Osteoblast (primary cell): ENCODE data around the gene ITPR3. TPM values are rescaled to one million over a fixed set of nuclear protein-coding genes. Genes with fewer than 3 reads are reported as not detected.

Experiments used
- DNase-seq: peaks from one replicate; pipeline ENCODE4 v3.0.0; 2011; ENCODE audit warnings: low spot score, mixed read lengths; ENCODE audit not compliant: insufficient read length; ENCODE audit errors: missing footprints
- H2AFZ ChIP-seq: 2 replicates; pipeline ENCODE4 v1.6.0; 2011; ENCODE audit warnings: mild to moderate bottlenecking, low read length
- H3K27ac ChIP-seq: 2 replicates; pipeline ENCODE4 v1.5.1; 2011; ENCODE audit warnings: mild to moderate bottlenecking, low read depth, low read length, moderate library complexity
- H3K27me3 ChIP-seq: 2 replicates; pipeline ENCODE4 v1.6.0; 2012; ENCODE audit warnings: mild to moderate bottlenecking, control low read depth, inconsistent platforms, low read length, moderate library complexity; ENCODE audit not compliant: insufficient read depth
- H3K36me3 ChIP-seq: 2 replicates; pipeline ENCODE4 v1.5.1; 2011; ENCODE audit warnings: mild to moderate bottlenecking, low read length, control low read depth, moderate library complexity; ENCODE audit not compliant: insufficient read depth
- H3K4me1 ChIP-seq: 2 replicates; pipeline ENCODE4 v1.5.1; 2011; ENCODE audit warnings: mild to moderate bottlenecking, low read length, control low read depth, moderate library complexity; ENCODE audit not compliant: insufficient read depth
- H3K4me2 ChIP-seq: 2 replicates; pipeline ENCODE4 v1.6.0; 2011; ENCODE audit warnings: mild to moderate bottlenecking, low read length; ENCODE audit not compliant: insufficient read depth
- H3K4me3 ChIP-seq: fragments of 200-600 bp; sonication (generic); 3 replicates; pipeline ENCODE4 v1.5.1; 2012; ENCODE audit warnings: mild to moderate bottlenecking, low read length, inconsistent platforms; ENCODE audit not compliant: insufficient read depth
- H3K79me2 ChIP-seq: 2 replicates; pipeline ENCODE4 v1.6.0; 2012; ENCODE audit warnings: mild to moderate bottlenecking, low read length, control low read depth, inconsistent platforms; ENCODE audit not compliant: insufficient read depth
- H3K9me3 ChIP-seq: 2 replicates; pipeline ENCODE4 v1.5.1; 2011; ENCODE audit warnings: low read depth, low read length, control low read depth
- H4K20me1 ChIP-seq: 2 replicates; pipeline ENCODE4 v1.6.0; 2012; ENCODE audit warnings: mild to moderate bottlenecking, low read length, control low read depth; ENCODE audit not compliant: insufficient read depth
- total RNA-seq: library from RNA; depleted of rRNA; stranded (reverse); fragments of >200 nt; gene quantifications from 2 replicates; pipeline ENCODE4 v1.2.3, GENCODE V29; 2012
- TF ChIP-seq, protein P1 (sequence below): IDR thresholded peaks from 2 replicates; pipeline ENCODE4 v1.5.1; 2011; ENCODE audit warnings: mild to moderate bottlenecking, low read depth, low read length, moderate library complexity; ENCODE audit errors: extremely low read depth

The ITPR3 gene
- total RNA-seq, 1 donor: 46.7 TPM

GRCh38 chr6:33696548-33697518 lies 75.7 kb downstream of the ITPR3 start:
- no peak overlapping the region for H2AFZ ChIP-seq
- peaks cover 11% of the 10 kb centered on the region for H3K79me2 ChIP-seq
- H3K27me3 ChIP-seq: no peaks in the 10 kb centered on the region
- no peak overlapping the region for H3K4me3 ChIP-seq
- peaks cover 51% of the 10 kb centered on the region for H3K4me1 ChIP-seq
- no peaks in the 10 kb centered on the region for H4K20me1 ChIP-seq
- TF ChIP-seq, protein P1, sequence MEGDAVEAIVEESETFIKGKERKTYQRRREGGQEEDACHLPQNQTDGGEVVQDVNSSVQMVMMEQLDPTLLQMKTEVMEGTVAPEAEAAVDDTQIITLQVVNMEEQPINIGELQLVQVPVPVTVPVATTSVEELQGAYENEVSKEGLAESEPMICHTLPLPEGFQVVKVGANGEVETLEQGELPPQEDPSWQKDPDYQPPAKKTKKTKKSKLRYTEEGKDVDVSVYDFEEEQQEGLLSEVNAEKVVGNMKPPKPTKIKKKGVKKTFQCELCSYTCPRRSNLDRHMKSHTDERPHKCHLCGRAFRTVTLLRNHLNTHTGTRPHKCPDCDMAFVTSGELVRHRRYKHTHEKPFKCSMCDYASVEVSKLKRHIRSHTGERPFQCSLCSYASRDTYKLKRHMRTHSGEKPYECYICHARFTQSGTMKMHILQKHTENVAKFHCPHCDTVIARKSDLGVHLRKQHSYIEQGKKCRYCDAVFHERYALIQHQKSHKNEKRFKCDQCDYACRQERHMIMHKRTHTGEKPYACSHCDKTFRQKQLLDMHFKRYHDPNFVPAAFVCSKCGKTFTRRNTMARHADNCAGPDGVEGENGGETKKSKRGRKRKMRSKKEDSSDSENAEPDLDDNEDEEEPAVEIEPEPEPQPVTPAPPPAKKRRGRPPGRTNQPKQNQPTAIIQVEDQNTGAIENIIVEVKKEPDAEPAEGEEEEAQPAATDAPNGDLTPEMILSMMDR: no peak
- no peaks in the 10 kb centered on the region for H3K9me3 ChIP-seq
- H3K4me2 ChIP-seq: peak overlapping the region; percentile 3
- peak; percentile 87 for DNase-seq
- H3K27ac ChIP-seq: peak overlapping the region; percentile 60
- H3K36me3 ChIP-seq: peaks cover 64% of the 10 kb centered on the region

GRCh38 chr6:33697845-33698244 lies 76.7 kb downstream of the ITPR3 start:
- no peaks in the 10 kb centered on the region for H3K27me3 ChIP-seq
- H3K4me2 ChIP-seq: no peak overlapping the region
- no peak overlapping the region for H2AFZ ChIP-seq
- H4K20me1 ChIP-seq: no peaks in the 10 kb centered on the region
- peaks cover 11% of the 10 kb centered on the region for H3K79me2 ChIP-seq
- TF ChIP-seq, protein P1: no peak
- no peak overlapping the region for H3K27ac ChIP-seq
- no peak overlapping the region for H3K4me3 ChIP-seq
- peaks cover 64% of the 10 kb centered on the region for H3K36me3 ChIP-seq
- H3K4me1 ChIP-seq: peaks cover 45% of the 10 kb centered on the region
- no peaks in the 10 kb centered on the region for H3K9me3 ChIP-seq
- no peak for DNase-seq

DNA sequence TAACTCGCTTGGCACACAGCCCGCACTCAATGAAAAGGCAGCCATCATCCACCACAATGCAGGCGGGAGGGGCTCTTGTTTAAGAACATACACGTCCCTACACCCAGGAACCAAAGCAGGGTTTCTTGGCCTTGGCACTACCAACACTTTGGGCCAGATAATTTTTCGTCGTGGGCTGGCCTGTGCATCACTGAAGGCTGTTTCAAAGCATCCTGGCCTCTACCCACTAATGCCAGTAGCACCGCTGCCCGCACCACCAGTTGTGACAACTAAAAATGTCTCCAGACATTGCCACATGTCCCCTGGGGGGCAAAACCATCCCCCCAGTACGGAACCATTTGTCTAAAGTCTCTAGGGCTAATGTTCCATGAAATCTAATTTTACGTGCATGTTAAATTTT lies 77.4 kb downstream of the ITPR3 start:
- TF ChIP-seq, protein P1: no peak
- H3K4me3 ChIP-seq: no peak overlapping the region
- H3K4me2 ChIP-seq: no peak overlapping the region
- H3K27me3 ChIP-seq: no peaks in the 10 kb centered on the region
- H2AFZ ChIP-seq: no peak overlapping the region
- peaks cover 39% of the 10 kb centered on the region for H3K4me1 ChIP-seq
- peaks cover 68% of the 10 kb centered on the region for H3K36me3 ChIP-seq
- H3K9me3 ChIP-seq: no peaks in the 10 kb centered on the region
- DNase-seq: no peak
- no peaks in the 10 kb centered on the region for H4K20me1 ChIP-seq
- peaks cover 11% of the 10 kb centered on the region for H3K79me2 ChIP-seq
- no peak overlapping the region for H3K27ac ChIP-seq

DNA sequence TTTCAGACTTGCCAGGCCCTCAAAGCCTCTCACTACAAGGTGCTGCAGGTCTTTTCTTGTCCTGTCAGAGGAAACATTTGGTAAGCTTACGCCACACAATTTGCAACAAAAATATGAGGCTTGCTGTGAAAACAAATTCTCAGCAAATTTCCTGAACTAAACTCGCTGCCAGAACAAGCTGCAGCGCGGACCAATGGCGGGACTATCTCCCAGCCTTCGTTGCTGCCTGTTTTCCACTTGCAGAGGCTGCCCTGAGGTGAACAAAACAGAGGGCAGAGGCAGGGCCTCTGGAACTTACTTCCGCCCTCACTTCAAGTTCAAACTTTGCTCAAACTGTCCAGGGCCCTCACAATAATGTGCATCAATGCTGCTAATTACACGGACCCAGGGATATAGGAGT lies 78.0 kb downstream of the ITPR3 start:
- H3K36me3 ChIP-seq: peaks cover 67% of the 10 kb centered on the region

More for the DNA sequence above, 78.0 kb downstream of the ITPR3 start:
- Histone ChIP-seq H3K4me2 (no peak overlapping the region), H3K27me3 (no peaks in the 10 kb centered on the region), H3K27ac (no peak overlapping the region), H3K9me3 (no peaks in the 10 kb centered on the region), H3K79me2 (peaks cover 11% of the 10 kb centered on the region), H4K20me1 (no peaks in the 10 kb centered on the region), H3K4me1 (peaks cover 32% of the 10 kb centered on the region), H2AFZ (no peak overlapping the region), H3K4me3 (no peak overlapping the region)
- DNase-seq: no peak
- TF ChIP-seq, protein P1: no peak
